GM03348 (cell line): ENCODE data around the gene SHTN1.

ENCODE experiments used
- DNase-seq: peaks from one replicate; pipeline ENCODE4 v3.0.0; 2012; ENCODE audit warnings: low spot score

The SHTN1 gene

DNA sequence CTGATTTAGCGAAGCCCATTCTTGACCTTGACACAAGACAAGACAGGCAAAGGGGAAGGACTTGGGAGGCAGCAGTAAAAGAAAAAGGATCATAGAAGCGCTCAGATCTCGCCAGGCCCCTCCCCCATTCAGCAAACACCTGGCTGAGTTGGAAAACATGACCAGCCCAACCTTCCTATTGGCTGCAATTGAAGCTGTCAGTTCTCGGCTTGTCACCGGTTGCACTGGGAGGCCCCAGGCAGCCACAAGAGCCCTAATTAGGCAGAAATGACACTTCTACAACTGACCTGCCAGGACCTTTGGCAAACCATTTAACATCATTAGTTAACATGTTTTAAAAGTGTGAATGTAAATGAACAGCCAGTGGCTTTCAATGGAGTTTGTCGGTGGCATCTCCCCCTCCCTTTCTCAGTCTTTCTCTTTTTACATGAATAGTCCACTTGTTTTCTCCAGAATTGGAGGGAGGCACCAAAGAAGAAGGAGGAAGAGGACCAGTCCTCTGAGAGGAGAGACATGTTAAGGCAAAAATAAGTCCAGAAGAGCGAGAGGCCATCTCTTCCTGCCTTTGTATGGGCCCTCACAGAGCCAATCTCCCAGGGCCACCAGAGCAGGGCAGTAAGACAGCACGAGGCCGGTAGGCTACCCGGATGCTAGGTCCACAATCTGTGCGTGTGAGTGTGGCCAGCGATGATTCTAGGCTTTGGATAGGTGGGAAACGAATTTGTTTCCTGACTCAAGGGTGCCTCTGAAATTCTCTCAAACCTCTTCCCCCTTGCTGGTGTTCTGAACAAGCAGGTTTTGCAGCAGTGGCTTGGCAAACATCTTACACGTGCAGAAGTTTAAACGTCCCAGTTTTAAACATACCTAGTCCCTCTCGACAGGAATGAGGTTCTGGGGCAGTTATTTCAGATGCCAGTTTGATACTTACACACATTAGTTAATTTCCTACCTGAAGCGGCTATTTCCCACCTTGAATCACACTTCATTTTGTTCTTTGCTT, 170.7 kb downstream of the SHTN1 start:
- DNase-seq = no peak

DNA sequence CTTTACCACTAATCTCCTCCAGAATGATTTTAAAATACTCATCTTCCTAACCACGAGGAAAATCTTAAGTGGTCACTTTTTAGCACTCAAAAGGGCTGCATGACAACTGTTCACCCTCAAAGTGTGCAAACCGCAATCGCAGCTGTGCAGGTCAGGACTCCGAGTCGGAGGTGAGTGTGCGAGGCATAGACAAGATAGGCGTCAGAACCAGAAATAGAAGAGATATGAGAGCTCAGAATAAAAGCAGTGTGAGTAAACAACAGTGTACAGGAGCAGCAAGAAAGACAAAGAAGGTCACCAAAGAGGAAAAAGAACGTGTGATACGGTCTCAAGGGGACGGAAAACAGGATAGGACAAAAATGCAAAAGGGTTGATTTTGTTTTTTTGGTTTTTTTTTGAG, 173.2 kb downstream of the SHTN1 start:
- no peak for DNase-seq
